Neuronal stem cell (in vitro differentiated cells): Measurements from ENCODE around the gene ATOH8.

Experiments
- DNase-seq: peaks from one replicate; pipeline ENCODE4 v3.0.0-alpha.2; 2013; ENCODE audit warnings: low spot score
- H2AFZ ChIP-seq: one replicate; pipeline ENCODE4 v1.6.1; 2013; ENCODE audit warnings: mild to moderate bottlenecking, low read length, inconsistent platforms
- H2AK5ac ChIP-seq: 2 replicates; pipeline ENCODE4 v1.6.1; 2013; ENCODE audit warnings: low read depth, mild to moderate bottlenecking, inconsistent platforms, low read length, moderate library complexity, mixed read lengths
- H2BK120ac ChIP-seq: 2 replicates; pipeline ENCODE4 v1.6.1; 2013; ENCODE audit warnings: low read depth, mild to moderate bottlenecking, inconsistent platforms, low read length, moderate library complexity, mixed read lengths
- H2BK12ac ChIP-seq: one replicate; pipeline ENCODE4 v1.6.1; 2013; ENCODE audit warnings: low read length, inconsistent platforms
- H2BK15ac ChIP-seq: 2 replicates; pipeline ENCODE4 v1.6.1; 2013; ENCODE audit warnings: mild to moderate bottlenecking, low read length, inconsistent platforms, mixed read lengths
- H2BK5ac ChIP-seq: one replicate; pipeline ENCODE4 v1.6.1; 2013; ENCODE audit warnings: inconsistent platforms, mild to moderate bottlenecking, low read length, moderate library complexity
- H3K14ac ChIP-seq: one replicate; pipeline ENCODE4 v1.6.1; 2013; ENCODE audit warnings: low read length, inconsistent platforms
- H3K18ac ChIP-seq: 2 replicates; pipeline ENCODE4 v1.6.1; 2013; ENCODE audit warnings: low read length, inconsistent platforms
- H3K23ac ChIP-seq: 2 replicates; pipeline ENCODE4 v1.6.1; 2013; ENCODE audit warnings: low read depth, mild to moderate bottlenecking, mixed read lengths, low read length, inconsistent platforms; ENCODE audit not compliant: poor library complexity
- H3K27ac ChIP-seq: replicated peaks from 3 replicates; pipeline ENCODE4 v1.5.1; 2013; ENCODE audit warnings: low read length, inconsistent platforms
- H3K27me3 ChIP-seq, 3 experiments: 2 replicates each; pipeline ENCODE4 v1.6.1; 2013; ENCODE audit warnings: low read length in 3 of 3, mild to moderate bottlenecking in 2 of 3, inconsistent platforms in 1 of 3, low read depth in 1 of 3, mixed read lengths in 1 of 3, moderate library complexity in 1 of 3; ENCODE audit not compliant: control insufficient read depth in 3 of 3, insufficient read depth in 3 of 3
- H3K36me3 ChIP-seq, 2 donors: replicated peaks in 1 of 2; 2 replicates each; pipeline ENCODE4 v1.6.1; 2013; ENCODE audit warnings: low read length in 2 of 2; ENCODE audit not compliant: control insufficient read depth in 2 of 2, insufficient read depth in 2 of 2
- H3K4ac ChIP-seq: 2 replicates; pipeline ENCODE4 v1.6.1; 2013; ENCODE audit warnings: inconsistent platforms, mild to moderate bottlenecking, low read length, moderate library complexity
- H3K4me1 ChIP-seq, 2 donors: 1 replicate in 1 of 2; 2 replicates in 1 of 2; pipeline ENCODE4 v1.6.1; 2013; ENCODE audit warnings: low read length in 2 of 2, low read depth in 1 of 2; ENCODE audit not compliant: control insufficient read depth in 2 of 2, insufficient read depth in 1 of 2
- H3K4me2 ChIP-seq: one replicate; pipeline ENCODE4 v1.6.1; 2013; ENCODE audit warnings: mild to moderate bottlenecking, low read length, inconsistent platforms; ENCODE audit not compliant: insufficient read depth, poor library complexity, severe bottlenecking
- H3K4me3 ChIP-seq, 2 donors: 2 replicates each; pipeline ENCODE4 v1.5.1; 2013; ENCODE audit warnings: low read length in 2 of 2, mild to moderate bottlenecking in 2 of 2, inconsistent platforms in 1 of 2, moderate library complexity in 1 of 2
- H3K79me1 ChIP-seq: one replicate; pipeline ENCODE4 v1.6.1; 2013; ENCODE audit warnings: low read depth, mild to moderate bottlenecking, inconsistent platforms, low read length, moderate library complexity
- H3K9ac ChIP-seq: one replicate; pipeline ENCODE4 v1.6.1; 2013; ENCODE audit warnings: mild to moderate bottlenecking, low read depth, low read length, inconsistent platforms; ENCODE audit not compliant: poor library complexity
- H3K9me3 ChIP-seq, 2 donors: replicated peaks in 1 of 2; 2 replicates each; pipeline versions ENCODE3 to v1.6.1; 2013; ENCODE audit warnings: low read length in 2 of 2, mild to moderate bottlenecking in 2 of 2, inconsistent platforms in 1 of 2, low read depth in 1 of 2, mixed read lengths in 1 of 2, moderate library complexity in 1 of 2; ENCODE audit not compliant: control insufficient read depth in 2 of 2, insufficient read depth in 1 of 2
- H4K8ac ChIP-seq: one replicate; pipeline ENCODE4 v1.6.1; 2013; ENCODE audit warnings: low read depth, mild to moderate bottlenecking, inconsistent platforms, low read length, moderate library complexity
- H4K91ac ChIP-seq: one replicate; pipeline ENCODE4 v1.6.1; 2013; ENCODE audit warnings: low read length, low read depth, mild to moderate bottlenecking, inconsistent platforms; ENCODE audit not compliant: poor library complexity
- whole genome bisulfite sequencing, 2 donors: extraction: QIAGEN DNeasy Blood & Tissue Kit; methylation state at CpG; one replicate each; pipeline ENCODE4 v1.1.7; 2013; ENCODE audit warnings: missing lambda C conversion rate in 2 of 2, mixed read lengths in 1 of 2; ENCODE audit not compliant: insufficient read length in 2 of 2, insufficient replicate concordance in 1 of 2; ENCODE audit errors: extremely low coverage in 2 of 2; 5-methylcytosine and 5-hydroxymethylcytosine counted together

Gene ATOH8

GRCh38 chr2:85743304-85743978, 10.3 kb upstream of the ATOH8 start:
- Histone ChIP-seq H2BK15ac (no peak overlapping the region), H3K4me2 (no peak overlapping the region), H2BK120ac (no peak overlapping the region), H3K23ac (no peak overlapping the region), H3K4me3 (no peak overlapping the region), H3K4ac (no peak overlapping the region), H3K27ac (no peak overlapping the region), H3K18ac (peak overlapping the region; percentile 88), H4K91ac (no peak overlapping the region), H3K9me3 (peaks cover 0 to 11% of the 10 kb centered on the region in 2 donors), H4K8ac (no peak overlapping the region), H2BK5ac (peak overlapping the region; percentile 26), H2BK12ac (no peak overlapping the region), H3K9ac (no peak overlapping the region), H3K79me1 (no peaks in the 10 kb centered on the region), H3K14ac (no peak overlapping the region), H3K4me1 (peaks cover 21 to 26% of the 10 kb centered on the region in 2 donors), H2AFZ (no peak overlapping the region), H3K27me3 (no peaks in the 10 kb centered on the region), H2AK5ac (peak overlapping the region; percentile 72), H3K36me3 (no peaks in the 10 kb centered on the region)
- WGBS, 2 donors: no CpG with 5 or more reads among the region's 10 CpGs
- no peak for DNase-seq

GRCh38 chr2:85744055-85744454, 9.7 kb upstream of the ATOH8 start:
- Histone ChIP-seq H3K4me2 (no peak overlapping the region), H2AK5ac (peak overlapping the region; percentile 14), H2AFZ (no peak overlapping the region), H3K18ac (no peak overlapping the region), H4K8ac (no peak overlapping the region), H3K9me3 (peaks cover 0 to 11% of the 10 kb centered on the region in 2 donors), H3K27me3 (no peaks in the 10 kb centered on the region), H3K79me1 (no peaks in the 10 kb centered on the region), H3K27ac (no peak overlapping the region), H3K23ac (no peak overlapping the region), H2BK5ac (no peak overlapping the region), H3K14ac (no peak overlapping the region), H3K9ac (no peak overlapping the region), H2BK15ac (no peak overlapping the region), H3K4me3 (no peak overlapping the region), H3K4me1 (peaks cover 21 to 28% of the 10 kb centered on the region in 2 donors), H3K36me3 (no peaks in the 10 kb centered on the region), H4K91ac (no peak overlapping the region), H2BK12ac (no peak overlapping the region), H2BK120ac (no peak overlapping the region), H3K4ac (no peak overlapping the region)
- no peak for DNase-seq
- WGBS, 2 donors: no CpG with 5 or more reads among the region's 4 CpGs

- H3K18ac ChIP-seq: peak overlapping the region; percentile 11
- no peak overlapping the region for H3K4me3 ChIP-seq
- WGBS, 2 donors: no CpG with 5 or more reads among the region's 10 CpGs
- H2BK120ac ChIP-seq: no peak overlapping the region
- no peaks in the 10 kb centered on the region for H3K27me3 ChIP-seq
- H2AFZ ChIP-seq: peak overlapping the region; percentile 69
- H3K9me3 ChIP-seq: peaks cover 0 to 8% of the 10 kb centered on the region in 2 donors
- H2BK12ac ChIP-seq: no peak overlapping the region
- H3K14ac ChIP-seq: no peak overlapping the region
- H3K4me2 ChIP-seq: no peak overlapping the region
- peaks cover 21 to 30% of the 10 kb centered on the region in 2 donors for H3K4me1 ChIP-seq
- no peak for DNase-seq
- no peak overlapping the region for H3K4ac ChIP-seq
- no peak overlapping the region for H2AK5ac ChIP-seq
- no peak overlapping the region for H4K8ac ChIP-seq
- H3K9ac ChIP-seq: no peak overlapping the region
- no peak overlapping the region for H3K23ac ChIP-seq
- no peaks in the 10 kb centered on the region for H3K79me1 ChIP-seq
- H2BK5ac ChIP-seq: no peak overlapping the region
- no peaks in the 10 kb centered on the region for H3K36me3 ChIP-seq
- H3K27ac ChIP-seq: no peak overlapping the region
- H4K91ac ChIP-seq: no peak overlapping the region
- H2BK15ac ChIP-seq: no peak overlapping the region
These were observed 8.8 kb upstream of the ATOH8 start for GRCh38 chr2:85744741-85745601.

GRCh38 chr2:85745619-85746018, 8.2 kb upstream of the ATOH8 start:
- Histone ChIP-seq H3K27me3 (peaks cover 0 to under 1% (median 0%) of the 10 kb centered on the region in 3 experiments), H3K4me1 (peaks cover 21 to 30% of the 10 kb centered on the region in 2 donors), H4K91ac (no peak overlapping the region), H2AFZ (peak overlapping the region; percentile 69), H2AK5ac (no peak overlapping the region), H3K27ac (no peak overlapping the region), H3K4me2 (no peak overlapping the region), H3K18ac (peak overlapping the region; percentile 11), H2BK15ac (no peak overlapping the region), H3K9me3 (peaks cover 0 to 3% of the 10 kb centered on the region in 2 donors), H3K14ac (no peak overlapping the region), H2BK120ac (no peak overlapping the region), H3K23ac (no peak overlapping the region), H3K79me1 (no peaks in the 10 kb centered on the region), H2BK5ac (no peak overlapping the region), H3K9ac (no peak overlapping the region), H4K8ac (no peak overlapping the region), H3K4me3 (no peak overlapping the region), H2BK12ac (no peak overlapping the region), H3K4ac (no peak overlapping the region), H3K36me3 (no peaks in the 10 kb centered on the region)
- no CpG with 5 or more reads among the region's 8 CpGs for WGBS, 2 donors
- DNase-seq: no peak
